ENCODE measurements around the gene SEMA5A. TPM values are rescaled to one million over a fixed set of nuclear protein-coding genes. Genes with fewer than 3 reads are reported as not detected.
A peak's percentile ranks its signal among the peaks of the same experiment; 100 is the strongest.

Gene SEMA5A
- total RNA-seq, 1 donor, result 57.0 TPM

GRCh38 chr5:9338796-9339195 is 207.1 kb downstream of the SEMA5A start:
- TF ChIP-seq CTCF (IDR thresholded peaks at IDR 0.05; ENCODE audit: insufficient read depth, low read length), result no peak
- no peak overlapping the region for H3K4me3 ChIP-seq (ENCODE audit: low read depth, low read length)
- DNase-seq (ENCODE audit: low read depth), result no peak

GRCh38 chr5:9337928-9338595 is 207.8 kb downstream of the SEMA5A start:
- H3K4me3 ChIP-seq (ENCODE audit: low read depth, low read length), result no peak overlapping the region
- no peak for TF ChIP-seq CTCF (IDR thresholded peaks at IDR 0.05; ENCODE audit: insufficient read depth, low read length)
- peak; percentile 84 for DNase-seq (ENCODE audit: low read depth)

- TF ChIP-seq CTCF (IDR thresholded peaks at IDR 0.05; ENCODE audit: insufficient read depth, low read length), result no peak
- DNase-seq (ENCODE audit: low read depth), result peak; percentile 22
- H3K4me3 ChIP-seq (ENCODE audit: low read depth, low read length), result no peak overlapping the region
These were observed 209.9 kb downstream of the SEMA5A start for GRCh38 chr5:9335754-9336495.

- no peak overlapping the region for H3K4me3 ChIP-seq (ENCODE audit: low read depth, low read length)
- DNase-seq (ENCODE audit: low read depth), result no peak
- TF ChIP-seq CTCF (IDR thresholded peaks at IDR 0.05; ENCODE audit: insufficient read depth, low read length), result no peak
These were observed 210.6 kb downstream of the SEMA5A start for GRCh38 chr5:9335269-9335668.

GRCh38 chr5:9332026-9332425 is 213.8 kb downstream of the SEMA5A start:
- no peak for DNase-seq (ENCODE audit: low read depth)
- no peak overlapping the region for H3K4me3 ChIP-seq (ENCODE audit: low read depth, low read length)
- TF ChIP-seq CTCF (IDR thresholded peaks at IDR 0.05; ENCODE audit: insufficient read depth, low read length), result no peak

GRCh38 chr5:9331372-9331771 is 214.5 kb downstream of the SEMA5A start:
- no peak for TF ChIP-seq CTCF (IDR thresholded peaks at IDR 0.05; ENCODE audit: insufficient read depth, low read length)
- DNase-seq (ENCODE audit: low read depth), result no peak
- H3K4me3 ChIP-seq (ENCODE audit: low read depth, low read length), result no peak overlapping the region

Data from fibroblast of the aortic adventitia (primary cell).